ENCODE data around the gene SEPHS1.

GRCh38 chr10:13328126-13328525, 20.0 kb downstream of the SEPHS1 start:
- TF ChIP-seq YY1 (IDR thresholded peaks at IDR 0.05; ENCODE audit: insufficient read depth, insufficient read length), result no peak
- TF ChIP-seq ZNF274 (IDR thresholded peaks at IDR 0.05; ENCODE audit: low read depth, low read length), result no peak
- TF ChIP-seq SUZ12 (IDR thresholded peaks at IDR 0.05; ENCODE audit: extremely low read depth, insufficient read depth, insufficient read length), result no peak
